Epithelial cell of proximal tubule (primary cell): Measurements from ENCODE around the gene YWHAH. TPM values are rescaled to one million over a fixed set of nuclear protein-coding genes. Genes with fewer than 3 reads are reported as not detected.

ENCODE experiments used
- DNase-seq: peaks from one replicate; pipeline ENCODE4 v3.0.0-alpha.2; 2011; ENCODE audit warnings: low read depth
- H3K4me3 ChIP-seq: 2 replicates; pipeline ENCODE4 v1.5.1; 2011; ENCODE audit warnings: low read depth, mild to moderate bottlenecking, low read length
- total RNA-seq: library from RNA; depleted of rRNA; stranded (reverse); fragments of >200 nt; gene quantifications from 2 replicates; pipeline ENCODE4 v1.2.3, GENCODE V29; 2015
- TF ChIP-seq, protein P1 (sequence below): conservative IDR thresholded peaks from 2 replicates; pipeline ENCODE4 v1.5.1; 2012; ENCODE audit warnings: low read depth, mild to moderate bottlenecking, low read length

Gene YWHAH
- total RNA-seq, 1 donor from 2014 or later = 276 TPM

DNA sequence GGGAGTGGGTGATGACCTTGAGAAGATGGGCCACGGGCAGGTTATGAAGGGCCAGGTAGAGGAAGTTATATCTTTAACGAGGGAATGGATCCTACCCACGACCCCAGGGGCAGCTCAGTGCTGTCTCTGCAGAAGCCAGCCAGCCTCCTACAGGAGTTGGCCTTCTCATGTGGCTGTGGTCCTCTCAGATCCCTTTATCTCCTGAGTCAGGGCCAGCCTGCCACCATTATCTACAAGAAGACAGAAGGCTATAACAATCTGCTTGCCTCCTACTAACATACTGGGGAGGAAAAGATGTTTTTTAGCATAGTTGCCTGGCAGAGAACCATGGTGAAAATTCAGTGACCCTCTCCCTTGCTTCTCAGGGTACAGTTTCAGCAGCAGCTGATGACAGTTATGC lies 7.0 kb upstream of the YWHAH start:
- TF ChIP-seq, protein P1, sequence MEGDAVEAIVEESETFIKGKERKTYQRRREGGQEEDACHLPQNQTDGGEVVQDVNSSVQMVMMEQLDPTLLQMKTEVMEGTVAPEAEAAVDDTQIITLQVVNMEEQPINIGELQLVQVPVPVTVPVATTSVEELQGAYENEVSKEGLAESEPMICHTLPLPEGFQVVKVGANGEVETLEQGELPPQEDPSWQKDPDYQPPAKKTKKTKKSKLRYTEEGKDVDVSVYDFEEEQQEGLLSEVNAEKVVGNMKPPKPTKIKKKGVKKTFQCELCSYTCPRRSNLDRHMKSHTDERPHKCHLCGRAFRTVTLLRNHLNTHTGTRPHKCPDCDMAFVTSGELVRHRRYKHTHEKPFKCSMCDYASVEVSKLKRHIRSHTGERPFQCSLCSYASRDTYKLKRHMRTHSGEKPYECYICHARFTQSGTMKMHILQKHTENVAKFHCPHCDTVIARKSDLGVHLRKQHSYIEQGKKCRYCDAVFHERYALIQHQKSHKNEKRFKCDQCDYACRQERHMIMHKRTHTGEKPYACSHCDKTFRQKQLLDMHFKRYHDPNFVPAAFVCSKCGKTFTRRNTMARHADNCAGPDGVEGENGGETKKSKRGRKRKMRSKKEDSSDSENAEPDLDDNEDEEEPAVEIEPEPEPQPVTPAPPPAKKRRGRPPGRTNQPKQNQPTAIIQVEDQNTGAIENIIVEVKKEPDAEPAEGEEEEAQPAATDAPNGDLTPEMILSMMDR = no peak
- no peak overlapping the region for H3K4me3 ChIP-seq
- DNase-seq = no peak

DNA sequence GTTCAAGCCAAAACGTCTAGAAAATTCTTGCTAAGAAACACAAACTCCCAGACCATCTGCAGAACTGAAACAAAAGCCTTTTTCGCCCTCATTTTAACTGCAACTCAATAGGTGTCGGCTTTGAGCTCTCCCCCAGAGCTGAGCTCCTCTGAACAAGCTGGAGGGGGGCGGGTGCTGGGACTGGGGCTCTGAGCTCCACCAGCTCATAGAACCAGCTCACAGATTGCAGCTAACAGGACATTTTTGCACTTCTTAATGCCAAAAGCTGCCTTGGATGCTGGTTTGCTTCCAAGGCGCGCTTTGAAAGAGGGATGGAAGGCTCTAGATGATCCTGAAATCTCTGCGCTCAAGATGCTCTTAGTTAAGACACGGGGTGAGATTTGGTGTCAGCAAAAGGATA lies 6.0 kb upstream of the YWHAH start:
- H3K4me3 ChIP-seq = no peak overlapping the region
- TF ChIP-seq, protein P1 = no peak
- DNase-seq = no peak

DNA sequence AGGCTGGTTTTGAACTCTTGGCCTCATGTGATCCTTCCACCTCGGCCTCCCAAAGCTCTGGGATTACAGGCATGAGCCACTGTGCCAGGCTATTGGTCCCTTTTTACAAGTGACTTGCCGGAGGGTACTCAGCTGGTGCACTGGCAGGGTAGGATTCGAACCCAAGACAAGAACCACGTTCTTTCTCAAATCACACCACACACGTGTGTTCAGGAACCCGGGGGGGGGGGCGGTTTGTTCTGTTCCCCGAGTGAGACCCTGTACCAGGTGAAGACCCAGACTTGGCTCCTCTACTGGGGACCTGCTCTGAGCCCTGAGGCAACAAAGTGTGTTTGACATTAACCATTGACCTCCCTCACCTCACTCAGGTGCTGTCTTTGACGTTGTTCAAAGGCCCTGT lies 3.8 kb upstream of the YWHAH start:
- H3K4me3 ChIP-seq = no peak overlapping the region
- DNase-seq = no peak
- TF ChIP-seq, protein P1 = no peak

DNA sequence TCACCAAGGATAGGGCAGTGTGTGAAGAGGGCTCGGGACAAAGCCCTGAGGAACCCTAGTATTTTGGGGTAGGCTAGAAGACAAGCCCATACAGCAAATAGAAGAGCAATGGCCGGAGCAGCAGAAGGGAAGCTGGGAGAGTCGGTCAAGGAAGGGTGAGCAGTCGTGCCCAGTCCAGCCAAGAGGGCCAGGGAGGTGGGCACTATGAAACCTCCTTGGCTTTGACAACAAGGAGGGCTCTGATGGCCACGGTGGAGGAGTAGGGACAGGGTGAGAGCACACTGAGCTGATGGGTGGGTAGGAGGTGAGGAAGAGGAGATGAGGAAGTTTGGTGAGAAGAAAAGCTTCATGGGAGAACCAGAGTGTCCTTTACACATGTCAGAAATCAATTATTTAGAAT lies 2.2 kb upstream of the YWHAH start:
- TF ChIP-seq, protein P1 = no peak
- no peak for DNase-seq
- H3K4me3 ChIP-seq = no peak overlapping the region

DNA sequence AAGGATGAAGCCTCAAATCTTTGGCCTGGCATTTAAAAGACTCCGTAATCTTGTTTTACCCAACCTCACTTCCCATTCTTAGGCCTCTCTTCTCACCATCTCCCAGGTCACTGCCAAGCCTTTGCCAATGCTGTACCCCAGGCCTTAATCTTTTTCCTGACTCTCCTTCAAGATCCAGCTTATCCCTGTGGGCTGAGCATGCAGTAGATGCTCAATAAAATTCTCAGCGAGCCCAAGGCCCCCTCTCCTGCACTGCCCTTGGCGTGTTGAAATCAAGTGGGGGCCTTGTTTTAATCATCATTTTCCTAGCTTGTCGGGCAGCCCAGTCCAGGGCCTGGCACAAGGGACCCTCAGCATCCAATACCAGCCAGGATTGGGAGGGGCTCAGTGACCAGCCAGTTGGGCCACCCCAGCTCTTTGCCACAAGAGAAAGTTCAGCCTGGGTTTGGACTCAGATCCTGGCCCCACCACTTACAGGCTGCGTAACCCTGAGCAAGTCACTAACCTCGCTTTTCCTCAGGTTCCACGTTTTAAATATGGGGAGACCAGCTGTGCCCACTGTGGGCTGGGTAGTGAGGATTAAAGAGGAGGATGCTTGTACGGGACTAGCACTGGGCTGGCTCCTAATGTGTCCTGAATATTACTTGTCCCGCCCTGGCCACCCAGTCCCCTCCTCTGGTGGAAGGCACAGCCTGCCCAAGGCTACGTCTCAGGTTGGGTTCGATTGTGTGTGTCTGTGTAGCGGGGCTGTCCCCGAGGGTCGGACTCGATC lies 943 bp upstream of the YWHAH start:
- peak overlapping the region; percentile 97 for H3K4me3 ChIP-seq
- TF ChIP-seq, protein P1 = no peak
- DNase-seq = no peak

DNA sequence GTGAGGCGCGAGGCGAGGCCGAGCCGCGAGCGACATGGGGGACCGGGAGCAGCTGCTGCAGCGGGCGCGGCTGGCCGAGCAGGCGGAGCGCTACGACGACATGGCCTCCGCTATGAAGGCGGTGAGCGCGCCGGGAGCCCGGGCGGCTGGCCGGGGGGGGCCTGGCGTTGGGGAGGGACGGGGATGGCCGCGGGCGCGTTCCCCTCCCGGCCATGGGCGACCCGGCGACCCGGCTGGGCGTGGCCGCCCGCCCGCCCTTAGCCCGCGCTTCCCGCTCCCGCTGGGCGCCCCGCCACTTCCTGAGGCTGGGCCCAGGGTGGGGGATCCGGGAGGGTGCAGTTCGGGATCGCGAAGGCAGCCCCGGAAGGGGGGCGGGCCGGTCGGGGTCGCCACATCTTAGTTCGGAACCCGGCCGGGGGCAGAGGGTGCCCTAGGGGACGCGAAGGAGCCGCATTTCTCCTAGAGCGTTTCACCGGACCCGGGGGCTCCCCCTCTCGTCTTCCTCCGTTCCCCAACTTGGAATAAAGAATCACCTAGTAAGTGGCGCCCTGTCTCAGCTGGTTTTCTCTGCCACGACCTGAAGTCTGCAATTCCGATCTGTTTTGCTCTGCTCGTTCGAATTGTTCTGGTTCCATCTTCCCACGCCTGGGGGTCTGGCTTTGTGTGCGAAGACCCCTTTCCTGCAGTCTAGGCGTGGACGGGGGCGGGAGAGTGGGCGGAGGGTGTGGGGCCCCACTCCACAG lies 536 bp downstream of the YWHAH start:
- H3K4me3 ChIP-seq = peak overlapping the region; percentile 97
- DNase-seq = no peak
- TF ChIP-seq, protein P1 = peak; percentile 10
